Nephron progenitor cell (in vitro differentiated cells): ENCODE results near the gene KLHL29.

Source experiments
- DNase-seq: peaks from one replicate; pipeline ENCODE4 v3.0.0; 2021
- H3K27ac Mint-ChIP-seq: 2 replicates; pipeline ENCODE4 v1.8.0; 2021; ENCODE audit warnings: mild to moderate bottlenecking, moderate library complexity, mixed read lengths
- H3K27me3 Mint-ChIP-seq: 2 replicates; pipeline ENCODE4 v1.8.0; 2021; ENCODE audit warnings: mild to moderate bottlenecking, low read depth, mixed read lengths; ENCODE audit not compliant: poor library complexity
- H3K36me3 Mint-ChIP-seq: 2 replicates; pipeline ENCODE4 v1.8.0; 2021; ENCODE audit warnings: low read depth, mixed read lengths
- H3K4me1 Mint-ChIP-seq: 2 replicates; pipeline ENCODE4 v1.8.0; 2021; ENCODE audit warnings: mixed read lengths
- H3K4me3 Mint-ChIP-seq: 2 replicates; pipeline ENCODE4 v1.8.0; 2021; ENCODE audit warnings: mild to moderate bottlenecking, moderate library complexity, mixed read lengths
- H3K9me3 Mint-ChIP-seq: 2 replicates; pipeline ENCODE4 v1.8.0; 2021; ENCODE audit warnings: mild to moderate bottlenecking, moderate library complexity, mixed read lengths
- CTCF ChIP-seq: fragments of 200-600 bp; sonication (generic); IDR thresholded peaks from 2 replicates; pipeline ENCODE4 v1.5.0; 2021; ENCODE audit warnings: antibody characterized with exemption

The KLHL29 gene

GRCh38 chr2:23503682-23504081, 118.7 kb downstream of the KLHL29 start:
- TF ChIP-seq CTCF = no peak
- DNase-seq = no peak
- no peaks in the 10 kb centered on the region for H3K36me3 Mint-ChIP-seq
- peaks cover 91% of the 10 kb centered on the region for H3K4me1 Mint-ChIP-seq
- H3K4me3 Mint-ChIP-seq = no peak overlapping the region
- peak overlapping the region; percentile 98 for H3K27ac Mint-ChIP-seq
- peaks cover 12% of the 10 kb centered on the region for H3K27me3 Mint-ChIP-seq
- H3K9me3 Mint-ChIP-seq = no peaks in the 10 kb centered on the region

DNA sequence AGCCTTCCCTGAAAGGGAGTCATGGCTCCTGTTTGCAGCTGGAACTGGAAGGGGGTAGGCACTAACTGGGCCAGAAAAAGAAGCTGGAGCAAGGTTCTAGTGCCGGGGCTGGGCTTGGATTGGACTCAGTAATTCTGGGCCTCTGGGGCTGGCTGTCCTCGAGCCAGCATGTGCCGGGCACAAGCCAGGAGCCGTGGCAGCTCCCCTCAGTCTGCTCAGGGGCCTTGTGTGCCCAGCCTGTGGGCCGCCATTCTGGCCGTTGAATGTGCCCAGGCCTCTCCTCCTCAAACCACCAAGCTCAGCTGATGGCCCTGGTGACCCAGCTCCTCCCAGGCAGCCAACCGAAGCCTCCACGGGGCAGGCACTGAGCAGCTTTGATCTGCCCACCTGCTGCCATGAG, 119.6 kb downstream of the KLHL29 start:
- Mint-ChIP-seq H3K9me3 (no peaks in the 10 kb centered on the region), H3K27ac (no peak overlapping the region), H3K36me3 (no peaks in the 10 kb centered on the region), H3K4me1 (peaks cover 94% of the 10 kb centered on the region), H3K27me3 (peaks cover 18% of the 10 kb centered on the region), H3K4me3 (peak overlapping the region; percentile 19)
- no peak for TF ChIP-seq CTCF
- DNase-seq = no peak

DNA sequence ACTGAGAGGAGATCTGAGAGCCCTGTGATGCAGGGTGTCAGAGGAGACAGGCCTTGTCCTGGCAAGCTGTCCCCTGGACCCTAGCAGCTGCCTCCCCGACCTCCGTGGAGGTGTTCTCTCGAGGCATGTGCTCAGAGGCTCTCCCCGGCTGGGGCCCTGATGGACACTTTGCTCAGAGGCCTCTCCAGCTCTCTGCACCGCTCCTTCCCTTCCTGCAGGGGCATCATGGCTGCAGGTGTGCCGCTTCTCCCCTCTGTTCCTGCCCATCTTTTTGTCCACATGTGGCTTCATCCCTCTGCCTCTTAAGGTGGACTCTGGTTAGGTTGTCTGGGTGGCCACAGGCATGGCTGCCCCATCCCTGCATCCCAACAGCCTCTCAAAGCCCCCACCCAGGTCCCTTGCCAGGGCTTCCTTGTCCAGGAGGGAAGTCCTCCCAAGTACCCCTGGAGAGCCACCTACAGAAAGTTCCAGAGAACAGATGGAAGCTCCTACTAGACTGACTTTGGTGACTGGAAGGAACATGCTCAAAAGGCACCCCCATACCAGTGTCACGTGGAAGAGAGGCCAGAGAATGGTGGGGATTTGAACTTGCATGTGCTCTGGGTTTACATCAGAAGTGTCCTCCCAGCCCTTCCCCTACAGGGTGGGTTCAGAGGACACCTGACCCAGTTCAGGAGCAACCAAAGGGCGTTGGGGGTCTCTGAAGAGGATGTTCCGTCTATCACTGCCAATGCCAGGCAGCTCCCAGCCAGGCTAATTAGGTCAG, 120.4 kb downstream of the KLHL29 start:
- DNase-seq = no peak
- peak overlapping the region; percentile 19 for H3K4me3 Mint-ChIP-seq
- TF ChIP-seq CTCF = no peak
- peaks cover 18% of the 10 kb centered on the region for H3K27me3 Mint-ChIP-seq
- H3K27ac Mint-ChIP-seq = no peak overlapping the region
- no peaks in the 10 kb centered on the region for H3K9me3 Mint-ChIP-seq
- H3K36me3 Mint-ChIP-seq = no peaks in the 10 kb centered on the region
- H3K4me1 Mint-ChIP-seq = peaks cover 92% of the 10 kb centered on the region

- Mint-ChIP-seq H3K27me3 (peaks cover 18% of the 10 kb centered on the region), H3K27ac (no peak overlapping the region), H3K4me3 (no peak overlapping the region), H3K36me3 (no peaks in the 10 kb centered on the region), H3K4me1 (peaks cover 87% of the 10 kb centered on the region), H3K9me3 (no peaks in the 10 kb centered on the region)
- no peak for DNase-seq
- TF ChIP-seq CTCF = no peak
Observed at GRCh38 chr2:23505984-23506380, 121.0 kb downstream of the KLHL29 start.

DNA sequence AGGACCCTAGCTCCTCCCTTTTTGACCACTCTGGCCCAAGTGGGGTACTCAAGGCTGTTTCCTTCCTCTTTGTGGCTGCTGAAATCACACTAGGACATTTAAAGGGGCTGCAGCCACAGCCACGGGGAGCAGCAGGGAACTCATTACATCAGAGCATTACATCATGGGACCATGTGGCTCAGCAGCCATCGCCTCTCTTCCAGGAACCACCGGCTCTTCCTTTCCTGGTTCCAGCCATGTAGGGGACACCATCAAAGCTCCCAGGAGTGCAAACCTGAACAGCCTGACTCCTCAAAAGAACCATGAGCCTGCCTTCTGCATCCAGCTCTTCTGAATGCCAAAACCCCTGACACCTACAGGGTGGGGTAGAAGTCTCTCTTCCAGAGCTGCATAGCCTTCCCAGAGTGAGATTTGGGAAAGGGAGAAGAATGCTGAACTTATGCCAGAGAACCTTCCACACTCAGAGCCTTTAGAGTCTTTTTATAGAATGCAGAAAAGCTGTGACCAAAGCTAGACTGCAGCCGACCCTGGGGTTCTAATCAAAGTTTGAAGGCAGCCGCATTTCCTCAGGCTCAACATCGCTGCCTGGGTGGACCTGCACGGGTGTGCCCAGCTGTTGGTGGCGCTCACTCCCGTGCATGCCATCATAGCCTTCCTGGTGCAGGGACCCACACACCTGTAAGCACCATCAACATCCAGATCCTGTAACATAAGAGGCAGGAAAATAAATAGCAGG, 121.7 kb downstream of the KLHL29 start:
- H3K27ac Mint-ChIP-seq = no peak overlapping the region
- peaks cover 79% of the 10 kb centered on the region for H3K4me1 Mint-ChIP-seq
- H3K36me3 Mint-ChIP-seq = no peaks in the 10 kb centered on the region
- DNase-seq = no peak
- peaks cover 18% of the 10 kb centered on the region for H3K27me3 Mint-ChIP-seq
- no peak for TF ChIP-seq CTCF
- H3K4me3 Mint-ChIP-seq = no peak overlapping the region
- H3K9me3 Mint-ChIP-seq = no peaks in the 10 kb centered on the region
